ENCODE results near the gene SLK.

The SLK gene

DNA sequence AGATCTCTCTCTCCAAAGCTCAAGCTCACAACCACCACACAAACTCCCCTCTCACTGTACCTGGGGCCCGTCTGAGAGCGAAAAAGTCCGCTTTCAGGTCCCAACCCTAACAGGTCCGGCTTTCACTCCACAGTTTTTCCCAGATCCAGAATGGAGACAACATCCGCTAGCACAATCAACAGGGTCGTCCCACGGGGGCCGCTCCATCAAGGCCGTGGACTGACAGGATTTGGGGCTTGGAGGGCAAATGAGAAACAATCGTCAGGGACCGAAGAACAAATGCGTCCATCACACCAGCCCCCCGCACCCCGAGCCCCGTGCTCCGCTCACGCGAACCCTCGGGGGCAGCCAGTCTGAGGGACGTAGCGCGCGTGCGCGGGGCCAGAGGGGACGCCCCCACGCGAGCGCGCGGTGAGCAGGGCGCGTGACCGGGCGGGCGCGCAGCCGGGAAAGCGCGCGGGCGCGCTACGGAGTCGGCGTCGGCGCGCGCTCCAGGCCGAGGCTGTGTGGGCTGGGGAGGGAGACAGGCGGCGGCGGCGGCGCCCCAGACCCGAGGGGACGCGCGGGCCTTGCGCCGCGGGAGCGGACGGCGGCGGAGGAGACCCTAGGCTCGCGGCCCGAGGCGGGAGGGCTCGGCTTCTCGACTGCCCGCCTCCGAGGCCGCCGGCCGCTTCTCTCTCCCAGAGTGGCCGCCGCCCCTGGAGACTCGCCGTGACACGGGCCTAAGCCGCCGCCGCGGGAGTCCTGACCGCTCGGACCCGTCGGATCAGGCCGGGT lies at the start of gene SLK:
TSS of gene SLK (plus strand) at position 470 of the 777 bp plus-strand sequence. CDS start 606 bp downstream, outside the sequence.
- DNase-seq = peak; percentile 81

DNA sequence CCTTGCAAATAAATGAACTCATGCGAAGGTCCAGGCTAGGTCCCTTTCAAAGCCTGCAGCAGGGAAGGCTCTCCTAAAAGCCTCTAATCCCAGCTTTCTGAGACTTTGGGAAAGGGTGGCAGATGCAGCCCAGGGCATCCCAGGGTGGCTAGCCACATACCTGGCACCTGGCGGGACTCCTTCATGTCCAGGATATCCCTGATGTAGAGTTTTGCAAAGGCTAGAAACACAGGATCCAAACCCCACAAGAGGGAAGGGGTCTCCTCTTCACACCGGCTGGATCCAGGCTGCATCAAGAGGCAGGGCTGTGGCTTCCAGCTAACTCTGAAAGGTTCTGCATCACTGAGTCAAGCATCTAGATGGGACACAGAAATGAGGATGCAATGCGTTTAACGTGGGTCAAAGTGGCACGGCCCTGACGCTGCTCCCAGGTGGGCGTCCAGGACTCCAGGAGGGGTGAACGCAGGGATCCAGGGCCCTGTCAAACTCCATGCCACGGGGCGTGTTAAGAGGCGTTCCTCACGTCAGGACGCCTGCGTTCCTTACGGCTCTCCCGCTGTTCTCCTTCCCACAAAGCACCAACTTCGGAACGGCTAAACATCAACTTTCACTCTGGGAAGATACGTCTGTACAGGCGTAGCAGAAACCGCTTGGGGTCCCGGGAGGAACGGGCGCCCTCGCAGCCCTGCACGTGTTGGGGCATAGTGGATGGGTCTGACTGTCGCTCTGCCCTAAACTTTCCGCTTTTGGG lies 49.5 kb upstream of the SLK start:
- peak; percentile 59 for DNase-seq

DNA sequence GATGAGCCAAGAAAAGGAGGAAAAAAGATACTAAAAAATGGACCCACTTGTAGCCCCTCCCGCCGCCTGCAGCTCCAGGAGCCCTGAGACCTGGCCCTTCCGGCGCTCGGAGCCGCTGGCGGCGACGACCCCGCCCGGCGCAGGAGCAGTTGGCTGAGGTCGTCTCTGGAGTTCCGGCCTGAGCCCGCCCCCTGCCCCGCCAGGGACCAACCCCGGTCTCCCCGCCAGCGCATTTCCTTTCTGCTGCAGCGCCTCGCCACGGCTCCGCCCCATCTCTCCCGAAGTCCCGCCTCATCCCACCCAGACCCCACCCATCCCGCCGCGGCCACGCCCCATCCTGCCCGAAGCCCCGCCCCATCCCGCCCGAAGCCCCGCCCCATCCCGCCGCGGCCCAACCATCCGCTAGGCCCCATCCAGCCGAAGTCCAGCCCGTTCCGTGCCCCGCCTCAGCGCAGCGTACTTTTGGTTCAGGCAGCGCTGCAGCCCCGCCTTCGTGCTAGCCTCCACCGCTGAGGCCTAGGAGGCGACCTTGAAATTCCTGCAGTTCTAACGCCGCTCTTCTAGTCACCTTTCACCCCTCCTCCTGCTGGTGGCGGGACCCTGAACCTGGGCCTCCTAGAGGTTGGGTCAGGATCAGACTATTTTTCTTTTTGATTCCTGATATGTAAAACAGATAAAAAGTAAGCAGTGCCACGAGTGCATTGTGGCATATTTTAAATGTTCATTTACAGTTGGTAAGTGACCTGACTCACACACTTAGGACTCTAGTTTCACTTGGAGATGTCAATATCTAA lies 48.7 kb upstream of the SLK start, which contains the start of gene STN1:
TSS of gene STN1 (minus strand) at position 132 of the 794 bp plus-strand sequence. CDS start 590 bp downstream, outside the sequence.
- DNase-seq = peak; percentile 92

DNA sequence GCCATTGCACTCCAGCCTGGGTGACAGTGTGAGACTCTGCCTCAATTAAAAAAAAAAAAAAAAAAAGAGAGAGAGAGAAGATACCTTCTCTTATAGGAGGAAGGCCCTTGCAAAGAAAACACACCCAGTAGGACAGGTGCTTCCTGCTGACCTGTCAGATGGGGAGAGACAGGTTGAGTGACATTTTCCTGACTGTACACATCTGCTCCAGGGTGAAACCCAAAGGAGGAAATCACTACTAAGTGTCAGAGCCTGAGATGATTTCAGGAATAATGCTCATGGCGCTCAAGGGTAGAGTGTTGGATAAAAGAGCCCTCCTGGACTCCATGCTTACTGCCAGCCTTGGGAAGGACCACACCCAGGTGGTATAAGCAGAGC lies 47.3 kb upstream of the SLK start:
- no peak for DNase-seq

DNA sequence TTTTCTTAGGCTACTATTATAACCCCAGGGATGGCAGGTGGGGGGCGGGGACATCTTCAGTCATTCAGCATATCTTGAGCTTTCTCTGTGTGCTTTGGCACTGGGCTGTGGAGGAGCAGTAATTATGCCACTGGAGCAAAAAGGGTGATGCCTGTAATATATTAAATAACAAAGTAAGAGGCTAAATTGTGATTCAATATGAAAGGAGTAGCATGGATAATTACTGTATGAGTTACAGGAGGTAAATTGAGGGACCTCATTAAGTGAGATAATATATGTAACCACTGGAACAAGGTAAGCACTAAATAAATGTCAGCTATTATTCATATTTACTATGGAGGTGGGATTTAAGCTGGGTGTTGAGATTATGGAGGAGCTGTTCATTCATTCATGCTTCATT lies 45.7 kb upstream of the SLK start:
- no peak for DNase-seq

DNA sequence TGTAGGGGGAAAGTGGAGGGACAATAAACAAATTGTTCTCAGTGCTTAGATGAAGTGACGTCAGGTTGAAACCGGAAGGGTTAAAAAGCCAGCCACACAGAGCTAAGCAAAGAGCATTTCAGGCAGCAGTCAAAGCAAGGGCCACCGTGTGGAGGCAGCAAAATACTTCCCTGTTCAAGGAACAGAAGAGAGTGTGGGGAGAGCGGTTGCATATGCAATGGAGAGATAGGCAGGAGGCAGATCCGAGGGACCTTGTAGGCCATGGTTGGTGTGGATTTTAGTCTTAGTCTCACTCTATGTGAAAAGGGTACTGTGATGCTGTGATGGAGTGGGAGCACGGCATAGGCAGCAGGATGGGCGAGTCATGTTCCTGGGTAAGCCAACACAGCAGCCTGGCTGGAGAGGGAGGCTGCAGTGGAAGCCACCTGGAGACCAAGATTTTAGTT lies 45.2 kb upstream of the SLK start:
- peak; percentile 31 for DNase-seq

DNA sequence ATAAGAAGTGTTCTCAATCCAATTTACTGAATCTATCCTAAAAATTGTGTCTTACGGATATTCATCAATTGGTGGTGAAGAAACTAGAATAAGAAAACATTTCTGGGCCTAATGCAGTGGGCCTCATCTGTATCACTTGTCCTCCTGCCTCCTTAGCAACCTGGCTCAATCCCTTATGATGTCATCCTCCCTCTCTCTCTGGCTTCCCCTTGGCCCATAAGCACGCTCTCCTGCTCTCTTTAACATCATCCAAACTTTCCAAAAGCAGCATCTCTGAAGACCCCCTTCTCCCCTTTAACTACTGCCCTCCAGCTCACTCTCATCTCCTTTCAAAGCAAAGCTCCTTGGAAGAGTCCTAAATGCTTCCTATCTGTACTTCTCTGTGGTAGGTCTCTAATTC lies 44.3 kb upstream of the SLK start:
- DNase-seq = no peak

DNA sequence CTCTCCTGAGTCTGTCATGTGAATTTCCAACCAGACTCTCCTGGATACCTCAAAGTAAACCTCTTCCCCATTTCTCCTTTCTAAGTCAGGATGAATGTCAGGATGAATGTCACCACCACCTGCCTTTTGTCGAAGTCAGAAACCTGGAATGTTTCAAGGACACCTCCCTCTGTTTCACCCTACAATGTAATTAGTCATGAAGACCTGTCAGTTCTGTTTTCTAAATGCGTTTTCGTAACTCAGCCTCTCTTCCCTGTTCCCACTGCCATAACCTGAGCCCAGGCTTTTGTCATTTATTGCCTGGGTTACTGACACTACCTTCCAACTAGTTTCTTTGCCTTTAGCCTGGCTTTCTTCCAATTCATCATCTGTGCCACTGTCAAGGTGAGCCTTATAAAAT lies 43.4 kb upstream of the SLK start:
- no peak for DNase-seq

DNA sequence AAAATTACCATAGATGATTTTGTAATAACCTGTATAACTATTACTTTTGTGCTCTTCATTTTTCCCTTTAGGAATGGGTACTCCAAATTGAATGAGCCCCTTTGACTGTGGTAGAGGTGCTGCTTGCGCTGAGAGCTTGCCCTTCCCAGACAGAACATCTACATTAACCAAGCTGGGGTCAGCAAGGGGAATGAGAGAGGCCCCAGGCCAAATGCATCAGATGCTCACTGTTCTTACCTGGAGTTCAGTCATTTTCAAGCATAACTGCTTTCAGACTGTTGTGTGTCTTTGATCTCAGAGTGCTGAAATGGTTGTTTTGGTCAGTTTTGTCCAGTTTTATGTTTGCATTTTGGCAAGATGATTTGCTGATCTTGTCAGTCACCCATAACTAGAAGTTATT lies 41.3 kb upstream of the SLK start:
- no peak for DNase-seq

DNA sequence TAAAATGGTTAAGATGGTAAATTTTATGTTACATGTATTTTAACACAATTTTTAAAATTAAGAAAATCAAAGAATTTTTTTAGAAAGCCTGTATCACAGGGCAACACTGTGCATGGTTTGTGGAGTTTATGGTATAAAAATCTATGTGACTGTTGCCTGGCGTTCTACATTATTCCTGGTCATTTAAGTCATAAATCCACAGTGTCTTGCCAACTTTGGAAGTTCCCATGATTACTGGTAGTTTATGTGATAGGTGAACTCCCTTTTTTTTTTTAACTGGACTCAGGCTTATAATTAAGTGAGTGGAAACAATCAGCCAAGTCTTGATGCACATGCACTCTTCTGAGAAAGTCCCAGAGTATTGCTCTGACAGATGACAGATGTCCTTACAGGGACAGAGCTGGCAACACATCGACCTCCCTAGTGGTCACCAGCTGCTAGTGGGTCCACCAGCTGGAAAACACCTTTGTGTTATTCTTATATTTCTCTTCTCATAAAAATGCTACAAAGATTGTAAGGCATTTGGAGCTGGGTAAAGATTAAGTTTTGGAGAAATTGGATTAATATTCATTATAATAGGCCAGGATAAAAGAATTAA lies 40.1 kb upstream of the SLK start:
- no peak for DNase-seq

DNA sequence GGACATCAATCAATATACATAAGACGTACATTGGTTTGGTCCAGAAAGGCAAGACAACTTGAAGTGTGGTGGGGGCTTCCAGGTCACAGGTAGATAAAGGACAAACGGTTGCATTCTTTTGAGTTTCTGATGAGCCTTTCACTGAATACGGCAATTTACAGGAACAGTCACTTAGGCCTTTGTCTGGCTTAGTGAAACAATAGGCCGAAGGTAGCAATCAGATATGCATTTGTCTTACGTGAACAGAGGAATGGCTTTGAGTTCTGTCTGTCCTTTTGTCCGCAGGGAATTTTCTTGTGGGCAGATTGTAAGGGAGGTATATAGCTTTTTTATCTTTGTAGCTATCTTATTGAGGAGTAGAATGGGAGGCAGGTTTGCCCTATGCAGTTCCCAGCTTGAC lies 38.2 kb upstream of the SLK start:
- DNase-seq = no peak

DNA sequence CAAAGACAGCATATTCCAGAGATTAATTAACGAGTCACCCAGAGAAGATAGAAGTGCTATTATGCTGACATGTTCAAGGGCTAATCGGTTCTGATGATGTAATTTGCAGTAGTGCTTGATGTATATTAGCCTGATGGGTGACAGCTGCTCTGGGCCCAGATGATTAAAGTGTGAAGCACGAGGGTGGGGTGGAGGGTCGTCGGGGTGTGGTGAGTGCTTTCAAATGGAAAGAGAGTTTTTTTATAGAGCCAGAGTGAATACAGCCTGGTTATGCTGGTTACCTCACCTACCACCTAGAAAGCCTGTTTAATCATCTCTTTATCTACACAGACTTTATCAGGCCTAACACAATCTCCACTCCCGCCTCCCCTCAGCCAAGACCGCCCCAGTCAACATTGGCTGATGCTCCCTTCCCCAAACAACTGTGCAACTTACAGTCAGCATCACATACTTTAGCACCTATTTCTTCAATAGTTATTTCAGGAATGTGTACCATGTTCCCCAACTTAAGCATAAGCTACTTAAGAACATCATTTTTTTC lies 37.5 kb upstream of the SLK start:
- DNase-seq = peak; percentile 71

DNA sequence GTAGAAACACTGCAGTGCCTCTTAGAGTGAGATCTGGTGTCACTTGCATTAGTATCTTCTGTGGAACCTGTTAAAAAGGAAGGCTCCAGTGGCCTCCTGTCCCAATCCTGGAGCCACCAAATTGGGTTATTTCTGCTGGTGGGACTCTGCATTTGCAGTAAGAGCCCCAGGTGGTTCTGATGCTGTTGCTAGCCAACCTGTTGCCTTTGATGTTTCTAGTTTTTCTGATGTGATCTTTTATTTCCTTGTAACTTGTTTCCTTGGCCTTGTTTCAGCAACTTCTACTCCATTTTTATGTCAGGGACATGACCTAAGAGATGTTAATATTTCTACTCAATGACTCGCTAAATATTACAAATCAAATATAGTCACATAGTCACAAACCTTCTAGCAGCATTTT lies 36.5 kb upstream of the SLK start:
- no peak for DNase-seq

DNA sequence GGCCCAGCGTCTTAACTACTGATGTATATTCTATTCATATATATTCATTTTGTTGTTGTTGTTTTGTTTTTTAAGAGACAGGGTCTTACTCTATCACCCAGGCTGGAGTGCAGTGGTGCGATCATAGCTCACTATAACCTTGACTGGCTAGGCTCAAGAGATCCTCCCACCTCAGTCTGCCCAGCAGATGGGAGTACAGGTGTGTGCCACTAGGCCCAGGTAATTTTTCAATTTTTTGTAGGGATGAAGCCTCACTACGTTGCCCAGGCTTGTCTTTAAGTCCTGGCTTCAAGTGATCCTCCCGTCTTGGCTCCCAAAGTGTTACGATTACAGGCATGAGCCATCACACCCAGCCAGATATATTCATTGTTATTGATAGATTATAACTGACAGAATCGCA lies 36.1 kb upstream of the SLK start:
- no peak for DNase-seq

DNA sequence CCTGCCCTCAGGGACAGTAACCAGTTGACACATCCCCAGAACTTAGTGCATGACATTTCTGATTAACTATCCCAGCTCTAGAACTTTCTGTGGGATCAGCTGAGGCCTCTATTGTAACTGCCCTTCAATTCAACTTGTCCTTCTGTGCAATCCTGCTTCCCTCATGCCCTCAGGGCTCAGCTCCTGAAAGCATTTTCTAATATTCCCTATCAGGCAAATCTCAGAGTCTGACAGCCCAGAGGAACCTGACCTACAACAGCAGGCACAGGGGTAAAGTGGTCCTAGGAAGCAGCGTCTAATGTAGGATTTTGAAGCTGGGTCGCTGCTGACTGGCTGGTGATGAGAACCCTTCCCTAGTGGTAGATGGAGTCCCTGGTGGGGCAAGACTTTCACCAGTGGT lies 35.3 kb upstream of the SLK start:
- no peak for DNase-seq

DNA sequence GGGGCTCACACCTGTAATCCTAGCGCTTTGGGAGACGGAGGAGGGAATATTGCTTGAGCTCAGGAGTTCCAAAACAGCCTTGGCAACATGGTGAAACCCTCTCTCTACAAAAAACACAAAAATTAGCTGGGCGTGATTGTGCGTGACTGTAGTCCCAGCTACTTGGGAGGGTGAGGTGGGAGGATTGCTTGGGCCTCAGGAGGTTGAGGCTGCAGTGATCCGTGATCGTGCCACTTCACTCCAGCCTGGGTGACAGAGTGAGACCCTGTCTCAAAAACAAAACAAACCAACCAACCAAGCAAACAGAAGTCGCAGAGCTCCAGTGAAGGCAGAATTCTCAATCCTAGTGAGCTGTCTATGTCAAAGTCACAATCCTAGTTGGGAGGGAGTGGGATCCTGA lies 34.7 kb upstream of the SLK start:
- no peak for DNase-seq

DNA sequence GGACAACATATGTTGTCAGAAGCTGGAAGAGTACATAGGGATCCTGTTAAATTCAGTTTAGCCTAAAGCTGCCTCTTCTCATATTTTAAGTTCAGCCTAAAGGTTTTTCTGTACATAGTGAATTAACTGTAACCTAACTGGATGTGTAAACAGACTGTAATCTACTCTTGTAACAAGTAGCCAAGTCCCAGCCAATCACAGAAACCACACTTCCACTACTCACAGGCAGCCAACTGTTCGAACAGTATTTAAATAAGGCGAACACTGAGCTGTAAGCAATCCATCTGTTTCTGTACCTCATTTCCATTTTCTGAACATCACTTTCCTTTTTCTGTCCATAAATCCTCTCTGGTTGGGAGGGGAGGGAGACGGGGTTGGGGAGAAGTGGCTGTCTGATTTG lies 34.0 kb upstream of the SLK start:
- DNase-seq = no peak

DNA sequence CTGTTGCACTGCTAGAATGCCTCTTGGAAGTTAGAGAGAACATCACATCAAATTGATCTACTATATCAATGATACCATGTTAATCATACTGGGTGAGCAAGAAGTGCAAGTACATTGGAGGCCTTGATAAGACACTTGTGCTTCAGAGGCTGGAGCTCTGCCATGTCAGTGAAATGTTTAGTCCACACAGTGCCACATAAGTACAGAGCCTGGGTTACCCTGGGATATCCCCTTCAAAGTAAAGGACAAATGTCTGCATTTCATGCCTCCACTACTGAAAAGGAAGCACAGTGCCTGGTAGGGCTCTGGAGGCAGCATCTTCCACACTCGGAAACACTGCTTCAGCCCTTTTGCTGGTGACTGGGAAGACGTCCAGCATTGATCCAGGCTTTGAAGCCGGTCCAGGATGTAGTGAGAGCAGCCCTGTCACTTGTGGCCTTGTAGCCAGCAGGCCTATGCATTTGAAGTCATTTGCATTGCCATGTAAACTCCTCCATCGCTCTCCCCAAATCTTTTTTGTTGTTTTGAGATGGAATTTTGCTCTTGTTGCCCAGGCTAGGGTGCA lies 33.3 kb upstream of the SLK start:
- no peak for DNase-seq

DNA sequence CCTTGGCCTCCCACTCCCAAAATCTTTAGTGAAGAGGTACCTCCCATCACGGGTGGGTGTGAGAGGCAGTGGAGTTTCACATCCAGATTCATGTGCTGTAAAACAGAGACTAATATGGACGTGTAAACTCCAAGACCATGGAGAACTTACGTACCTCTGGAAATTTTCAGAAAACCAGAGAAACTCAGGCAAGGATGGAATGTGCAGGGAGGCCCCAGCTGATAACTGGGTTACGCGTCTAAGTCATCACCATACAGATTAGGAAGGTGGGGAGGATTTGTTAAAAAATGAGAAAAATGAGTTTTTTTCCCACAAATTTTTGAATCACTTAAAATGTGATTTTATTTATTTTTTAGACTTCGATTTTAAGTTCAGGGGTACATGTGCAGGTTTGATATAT lies 32.6 kb upstream of the SLK start:
- DNase-seq = no peak

DNA sequence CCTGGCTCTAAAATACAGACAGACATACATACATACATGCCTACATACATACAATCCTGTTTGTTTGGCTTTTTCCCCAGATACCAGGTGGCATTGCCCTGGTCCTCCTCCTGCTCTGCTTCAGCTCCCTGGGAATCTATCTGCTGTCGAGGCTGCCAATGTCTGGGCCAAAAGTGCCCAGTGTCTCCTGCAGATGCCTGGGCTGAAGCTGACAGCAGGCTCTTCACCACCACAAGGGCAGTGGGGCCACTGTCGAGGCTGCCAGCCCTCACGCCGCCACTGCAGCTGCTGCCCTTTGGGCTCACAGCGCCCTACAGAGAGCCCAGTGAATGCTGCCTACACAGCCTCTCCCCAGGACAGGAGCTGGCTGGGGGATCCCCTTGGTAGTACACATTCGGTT lies 30.9 kb upstream of the SLK start:
- no peak for DNase-seq

DNA sequence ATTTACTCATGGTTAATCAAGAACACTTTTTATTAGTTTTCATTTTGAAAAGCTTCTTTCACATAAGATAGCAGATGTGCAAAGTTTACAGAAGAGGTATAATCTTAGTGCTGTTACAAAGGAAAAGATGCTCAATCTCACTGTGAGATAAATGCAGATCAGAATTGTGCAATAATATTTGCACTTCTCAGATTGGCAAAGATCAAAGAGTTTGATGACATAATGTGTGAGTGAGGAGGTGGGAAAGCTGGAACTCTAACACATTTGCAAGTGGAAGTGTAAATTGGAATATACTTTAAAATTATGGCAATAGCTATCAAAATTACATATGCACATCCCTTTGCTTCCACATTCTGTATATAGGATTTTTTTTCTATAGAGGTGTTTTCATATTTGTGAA lies 27.4 kb upstream of the SLK start:
- DNase-seq = no peak

DNA sequence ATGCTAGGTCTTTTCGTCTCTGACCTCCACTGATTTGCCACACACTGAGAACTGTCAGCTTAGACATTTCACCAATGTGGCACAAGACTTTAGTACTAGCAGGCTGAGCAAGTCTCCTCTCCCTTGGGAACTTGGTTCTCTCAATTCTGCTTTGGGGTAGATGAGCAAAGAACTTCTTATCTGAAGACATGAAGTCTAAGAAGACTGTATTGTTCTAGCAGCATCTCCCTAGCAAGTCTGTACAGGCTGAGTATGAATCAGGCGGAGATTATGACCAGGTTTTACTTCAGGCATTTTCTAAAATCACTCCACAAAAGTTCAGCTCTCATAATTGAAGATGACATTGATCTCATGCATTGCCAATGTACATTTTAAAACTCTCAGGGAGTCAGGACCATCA lies 25.1 kb upstream of the SLK start:
- no peak for DNase-seq

DNA sequence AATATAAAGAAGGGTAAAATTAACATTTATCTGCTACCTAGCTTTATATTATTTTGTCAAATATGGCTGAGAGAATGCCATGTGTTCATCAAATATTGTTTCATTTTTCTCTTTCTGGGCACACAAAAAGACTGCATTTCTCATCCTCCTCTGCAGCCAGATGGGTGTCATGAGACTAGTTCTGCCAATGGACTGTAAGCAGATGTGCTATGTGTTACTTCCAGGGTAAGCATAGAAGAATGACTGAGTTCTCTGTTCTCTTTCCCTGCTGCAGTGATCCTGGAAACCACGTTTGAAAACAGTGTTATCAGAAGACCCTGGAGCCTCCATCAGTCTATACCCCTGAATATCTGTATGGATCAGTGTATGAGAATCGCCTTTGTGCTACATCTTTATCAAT lies 24.1 kb upstream of the SLK start:
- no peak for DNase-seq

Data from NCI-H226 (cell line).